ENCODE data around the gene ZNF267.
"Not testable (repeated sequence)": the region's sequence is repeated elsewhere in the genome, so short reads cannot be mapped to it uniquely, and the experiment has no call there.

The ZNF267 gene

GRCh38 chr16:31873556-31874365, at the start of gene ZNF267:
Gene ZNF267 (plus strand): TSS chr16:31873807. CDS start chr16:31873967, 160 bp downstream.
- peak in 57 of 58 donors; percentile 37 to 92 (median 82) for DNase-seq

- DNase-seq, result no peak
These were observed 40.6 kb upstream of the ZNF267 start for GRCh38 chr16:31833047-31833446.

- DNase-seq, result not testable (repeated sequence)
These were observed 37.2 kb upstream of the ZNF267 start for GRCh38 chr16:31836396-31836795.

- no peak for DNase-seq
These were observed 30.7 kb upstream of the ZNF267 start for GRCh38 chr16:31842864-31843263.

GRCh38 chr16:31848572-31848971, 25.0 kb upstream of the ZNF267 start:
- not testable (repeated sequence) for DNase-seq

- no peak for DNase-seq
These were observed 20.3 kb upstream of the ZNF267 start for GRCh38 chr16:31853291-31853690.

- DNase-seq, result no peak
These were observed 13.1 kb upstream of the ZNF267 start for GRCh38 chr16:31860508-31860907.

- no peak for DNase-seq
These were observed 12.2 kb upstream of the ZNF267 start for GRCh38 chr16:31861455-31861854.

- DNase-seq, result no peak
These were observed 10.8 kb upstream of the ZNF267 start for GRCh38 chr16:31862761-31863160.

GRCh38 chr16:31868164-31868563, 5.4 kb upstream of the ZNF267 start:
- no peak for DNase-seq

GRCh38 chr16:31868691-31869167, 4.9 kb upstream of the ZNF267 start:
- DNase-seq, result peak in 52 of 58 donors; percentile 12 to 82 (median 48)

GRCh38 chr16:31869511-31870201, 4.0 kb upstream of the ZNF267 start:
- DNase-seq, result peak in 16 of 58 donors; percentile 4 to 48 (median 22)

- DNase-seq, result no peak
These were observed 2.8 kb upstream of the ZNF267 start for GRCh38 chr16:31870809-31871208.

GRCh38 chr16:31871510-31871909, 2.1 kb upstream of the ZNF267 start:
- DNase-seq, result no peak

GRCh38 chr16:31872201-31872600, 1.4 kb upstream of the ZNF267 start:
- no peak for DNase-seq

GRCh38 chr16:31874366-31875111, 932 bp downstream of the ZNF267 start:
- no peak for DNase-seq

- DNase-seq, result no peak
These were observed 1.7 kb downstream of the ZNF267 start for GRCh38 chr16:31875112-31875803.

GRCh38 chr16:31875928-31876547, 2.4 kb downstream of the ZNF267 start:
- no peak for DNase-seq

GRCh38 chr16:31876951-31877828, 3.6 kb downstream of the ZNF267 start:
- no peak for DNase-seq
